Ishikawa (cell line): ENCODE data around the gene DIAPH2.

Source experiments
- CEBPB ChIP-seq: IDR thresholded peaks from 2 replicates; pipeline ENCODE4 v1.6.1; 2012
- CREB1 ChIP-seq: IDR thresholded peaks from 2 replicates; pipeline ENCODE4 v1.6.1; 2012; ENCODE audit warnings: low read depth
- EGR1 ChIP-seq: IDR thresholded peaks from 2 replicates; pipeline ENCODE4 v1.6.1; 2012
- EP300 ChIP-seq: IDR thresholded peaks from 2 replicates; pipeline ENCODE4 v1.6.1; 2012; ENCODE audit warnings: borderline replicate concordance
- FOXM1 ChIP-seq: IDR thresholded peaks from 2 replicates; pipeline ENCODE4 v1.6.1; 2012; ENCODE audit warnings: low read depth, borderline replicate concordance
- MAX ChIP-seq: IDR thresholded peaks from 2 replicates; pipeline ENCODE4 v1.6.1; 2012
- NFIC ChIP-seq: IDR thresholded peaks from 2 replicates; pipeline ENCODE4 v1.6.1; 2012
- RAD21 ChIP-seq: IDR thresholded peaks from 2 replicates; pipeline ENCODE4 v1.6.1; 2012; ENCODE audit warnings: low read depth
- REST ChIP-seq: IDR thresholded peaks from 2 replicates; pipeline ENCODE4 v1.6.1; 2012; ENCODE audit warnings: low read depth, mild to moderate bottlenecking
- TAF1 ChIP-seq: IDR thresholded peaks from 2 replicates; pipeline ENCODE4 v1.6.1; 2012; ENCODE audit warnings: low read depth, mild to moderate bottlenecking
- TCF12 ChIP-seq: IDR thresholded peaks from 2 replicates; pipeline ENCODE4 v1.6.1; 2012; ENCODE audit warnings: low read depth
- TEAD4 ChIP-seq: IDR thresholded peaks from 2 replicates; pipeline ENCODE4 v1.6.1; 2012
- YY1 ChIP-seq: IDR thresholded peaks from 2 replicates; pipeline ENCODE4 v1.6.1; 2012; ENCODE audit warnings: low read depth
- ZBTB7A ChIP-seq: IDR thresholded peaks from 2 replicates; pipeline ENCODE4 v1.6.1; 2012; ENCODE audit warnings: low read depth
- TF ChIP-seq, protein P1 (sequence below): IDR thresholded peaks from 2 replicates; pipeline ENCODE4 v1.6.1; 2012

The DIAPH2 gene

DNA sequence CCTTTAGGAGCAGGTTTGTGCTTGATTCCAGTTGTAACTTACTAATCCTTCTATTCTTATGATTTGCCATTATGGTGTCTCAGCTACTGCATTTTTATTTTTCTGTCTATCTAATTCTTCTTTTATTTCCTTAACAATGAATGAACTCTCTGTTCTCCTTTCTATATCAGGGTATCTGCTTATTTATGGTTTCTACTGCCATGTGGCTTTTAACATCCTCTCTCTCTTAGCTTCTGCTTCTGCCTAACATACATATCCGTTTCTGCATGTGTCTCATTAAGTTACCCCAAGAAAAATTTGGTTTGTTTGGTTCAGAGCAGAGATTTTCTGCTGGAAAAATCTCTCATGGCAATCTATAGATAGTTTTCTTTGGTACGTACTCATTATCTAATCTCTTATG, 813.5 kb downstream of the DIAPH2 start:
- TF ChIP-seq CREB1 (no peak), RAD21 (no peak), YY1 (no peak), TEAD4 (no peak), FOXM1 (no peak), ZBTB7A (no peak), REST (no peak)

DNA sequence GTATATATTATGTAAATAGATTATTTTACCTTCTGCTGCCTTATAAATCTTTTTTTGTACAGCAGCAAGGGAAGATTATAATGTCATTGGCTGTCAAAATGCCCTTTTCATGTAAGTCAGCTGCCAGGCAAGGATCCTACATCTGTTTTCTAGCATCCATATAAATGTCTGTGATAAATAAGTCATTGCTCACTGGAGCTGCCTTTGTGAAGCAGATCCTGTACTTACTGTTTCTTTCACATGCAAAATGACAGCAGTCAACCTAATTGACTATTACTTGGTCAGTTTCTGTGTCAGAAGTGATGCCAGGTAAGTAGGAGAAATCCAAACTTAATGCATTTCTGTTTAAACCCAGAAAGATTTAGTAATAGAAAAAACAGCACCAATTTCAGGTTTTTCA, 819.8 kb downstream of the DIAPH2 start:
- TF ChIP-seq CREB1 (no peak), RAD21 (no peak), MAX (no peak), EGR1 (no peak), TCF12 (no peak), EP300 (no peak), FOXM1 (no peak), CEBPB (no peak), YY1 (no peak), NFIC (no peak), TEAD4 (no peak), ZBTB7A (no peak), REST (no peak)
- TF ChIP-seq, protein P1, sequence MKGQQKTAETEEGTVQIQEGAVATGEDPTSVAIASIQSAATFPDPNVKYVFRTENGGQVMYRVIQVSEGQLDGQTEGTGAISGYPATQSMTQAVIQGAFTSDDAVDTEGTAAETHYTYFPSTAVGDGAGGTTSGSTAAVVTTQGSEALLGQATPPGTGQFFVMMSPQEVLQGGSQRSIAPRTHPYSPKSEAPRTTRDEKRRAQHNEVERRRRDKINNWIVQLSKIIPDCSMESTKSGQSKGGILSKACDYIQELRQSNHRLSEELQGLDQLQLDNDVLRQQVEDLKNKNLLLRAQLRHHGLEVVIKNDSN = no peak

DNA sequence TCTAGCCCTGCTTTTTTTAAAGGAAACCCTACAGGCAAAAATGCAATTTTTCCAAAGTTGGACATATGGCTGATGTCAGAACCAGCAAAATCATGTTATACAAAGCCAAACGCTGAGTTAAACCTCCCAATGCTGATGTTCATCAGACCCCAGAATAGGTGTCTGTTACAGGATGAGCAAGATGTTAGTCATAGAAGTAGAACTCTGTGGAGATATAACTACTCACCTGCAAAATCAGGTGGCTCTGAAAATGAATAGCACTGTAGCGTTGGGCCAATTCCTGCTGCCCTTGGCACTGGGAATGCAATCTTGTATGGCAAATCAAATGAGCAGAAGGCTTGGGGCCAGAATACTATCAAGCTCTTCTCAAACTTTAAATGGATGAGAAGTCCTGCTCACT, 833.1 kb downstream of the DIAPH2 start:
- no peak for TF ChIP-seq NFIC
- TF ChIP-seq EGR1 = no peak
- no peak for TF ChIP-seq EP300

DNA sequence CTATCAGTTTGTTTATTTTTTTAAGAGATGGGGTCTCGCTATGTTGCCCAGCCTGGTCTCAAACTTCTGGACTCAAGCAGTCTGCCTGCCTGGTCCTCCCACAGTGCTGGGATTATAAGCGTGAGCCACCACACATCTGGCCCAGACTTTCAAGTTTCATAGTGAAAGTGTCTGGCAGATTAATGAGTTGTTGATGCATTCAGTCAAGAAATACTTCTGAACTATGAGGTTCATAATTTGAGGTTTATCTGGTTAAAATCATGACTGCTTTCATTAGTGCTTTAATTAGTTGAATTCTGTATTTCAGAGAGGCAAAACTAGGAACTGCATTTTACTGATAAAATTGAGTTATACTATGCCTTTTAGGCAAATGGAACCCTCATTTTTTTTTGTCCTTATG, 837.7 kb downstream of the DIAPH2 start:
- TF ChIP-seq TEAD4 (no peak), YY1 (no peak), NFIC (no peak), CREB1 (no peak), TAF1 (no peak), RAD21 (no peak), ZBTB7A (no peak), CEBPB (no peak), EGR1 (no peak), FOXM1 (no peak), EP300 (no peak), MAX (no peak), REST (no peak), TCF12 (no peak)
- TF ChIP-seq, protein P1 = no peak

GRCh38 chrX:97524340-97524739, 839.7 kb downstream of the DIAPH2 start:
- TF ChIP-seq MAX (no peak), YY1 (no peak), ZBTB7A (no peak), CREB1 (no peak), TAF1 (no peak), TEAD4 (no peak), NFIC (no peak), REST (no peak), EP300 (no peak), TCF12 (no peak), CEBPB (no peak), FOXM1 (no peak), EGR1 (no peak), RAD21 (no peak)
- TF ChIP-seq, protein P1 = no peak
